Subcutaneous adipose tissue (tissue), 4 donors: ENCODE results near the gene FGB. TPM values are rescaled to one million over a fixed set of nuclear protein-coding genes. Genes with fewer than 3 reads are reported as not detected.

Experiments used
- CTCF ChIP-seq: fragments of 450-650 bp; IDR thresholded peaks from one replicate; pipeline ENCODE4 v1.5.1; 2016; ENCODE audit warnings: low read depth, mild to moderate bottlenecking, control low read depth, antibody characterized with exemption, moderate library complexity
- total RNA-seq, 4 donors: library from RNA; depleted of rRNA; stranded (reverse); fragments of >200 nt; gene quantifications; one replicate each; pipeline ENCODE4 v1.1.0, GENCODE V29; 2016

The FGB gene
- total RNA-seq, 4 donors from 2014 or later = not detected

GRCh38 chr4:154597798-154598774, 35.3 kb downstream of the FGB start:
- no peak for TF ChIP-seq CTCF

- no peak for TF ChIP-seq CTCF
These were observed 39.7 kb downstream of the FGB start for GRCh38 chr4:154602404-154603020.

- no peak for TF ChIP-seq CTCF
These were observed 40.5 kb downstream of the FGB start for GRCh38 chr4:154603033-154603943.

GRCh38 chr4:154604696-154605200, 41.9 kb downstream of the FGB start:
- TF ChIP-seq CTCF = no peak

GRCh38 chr4:154606728-154607723, 44.2 kb downstream of the FGB start:
- TF ChIP-seq CTCF = no peak
